ENCODE results near the gene BASP1. TPM values are rescaled to one million over a fixed set of nuclear protein-coding genes. Genes with fewer than 3 reads are reported as not detected.
"Not testable (repeated sequence)": the region's sequence is repeated elsewhere in the genome, so short reads cannot be mapped to it uniquely, and the experiment has no call there.

Gene BASP1
- total and polyA plus RNA-seq, 7 donors = 0.64 to 1.9 (median 1.1) TPM

- 71 to 74% (median 73%) methylated on average over 3 of the region's 3 CpGs for WGBS, 3 donors
- H3K4me3 ChIP-seq = no peak overlapping the region
- no peak for DNase-seq
- no peak for ATAC-seq
- no peaks in the 10 kb centered on the region for H3K4me1 ChIP-seq
- H3K9me3 ChIP-seq = no peaks in the 10 kb centered on the region
- intact Hi-C loops (cut with DNase I) = no loop called here
- TF ChIP-seq CTCF (IDR thresholded peaks at IDR 0.05) = no peak
- H3K36me3 ChIP-seq (ENCODE audit: insufficient read depth in 1 of 2, low read depth in 1 of 2) = no peaks in the 10 kb centered on the region
- no peak overlapping the region for H3K27ac ChIP-seq
- H3K27me3 ChIP-seq (ENCODE audit: insufficient read depth in 3 of 3, low read length in 2 of 3) = no peaks in the 10 kb centered on the region
These were observed 38.7 kb downstream of the BASP1 start for GRCh38 chr5:17256171-17256570.

- Histone ChIP-seq H3K9me3 (no peaks in the 10 kb centered on the region), H3K4me3 (no peak overlapping the region), H3K4me1 (no peaks in the 10 kb centered on the region), H3K27me3 (ENCODE audit: insufficient read depth in 3 of 3, low read length in 2 of 3) (no peaks in the 10 kb centered on the region), H3K36me3 (ENCODE audit: insufficient read depth in 1 of 2, low read depth in 1 of 2) (no peaks in the 10 kb centered on the region), H3K27ac (no peak overlapping the region)
- intact Hi-C loops (cut with DNase I) = no loop called here
- ATAC-seq (no peak), DNase-seq (no peak)
- TF ChIP-seq CTCF (IDR thresholded peaks at IDR 0.05) = no peak
These were observed 39.4 kb downstream of the BASP1 start for GRCh38 chr5:17256839-17257238.

GRCh38 chr5:17257705-17258273 lies 40.4 kb downstream of the BASP1 start:
- no peak for TF ChIP-seq CTCF (IDR thresholded peaks at IDR 0.05)
- Histone ChIP-seq H3K27me3 (ENCODE audit: insufficient read depth in 3 of 3, low read length in 2 of 3) (no peaks in the 10 kb centered on the region), H3K9me3 (no peaks in the 10 kb centered on the region), H3K4me1 (no peaks in the 10 kb centered on the region), H3K27ac (no peak overlapping the region), H3K4me3 (no peak overlapping the region), H3K36me3 (ENCODE audit: insufficient read depth in 1 of 2, low read depth in 1 of 2) (no peaks in the 10 kb centered on the region)
- ATAC-seq (no peak), DNase-seq (no peak)
- intact Hi-C loops (cut with DNase I) = no loop called here
- WGBS, 3 donors = 59 to 64% (median 61%) methylated on average over 5 of the region's 5 CpGs

GRCh38 chr5:17258431-17258830 lies 41.0 kb downstream of the BASP1 start:
- no peaks in the 10 kb centered on the region for H3K9me3 ChIP-seq
- intact Hi-C loops (cut with DNase I) = no loop called here
- DNase-seq (no peak), ATAC-seq (no peak)
- no peaks in the 10 kb centered on the region for H3K27me3 ChIP-seq (ENCODE audit: insufficient read depth in 3 of 3, low read length in 2 of 3)
- H3K4me3 ChIP-seq = no peak overlapping the region
- no peak for TF ChIP-seq CTCF (IDR thresholded peaks at IDR 0.05)
- H3K36me3 ChIP-seq (ENCODE audit: insufficient read depth in 1 of 2, low read depth in 1 of 2) = no peaks in the 10 kb centered on the region
- WGBS, 3 donors = 80 to 84% (median 82%) methylated on average over 2 of the region's 2 CpGs
- no peaks in the 10 kb centered on the region for H3K4me1 ChIP-seq
- no peak overlapping the region for H3K27ac ChIP-seq

GRCh38 chr5:17259012-17259411 lies 41.6 kb downstream of the BASP1 start:
- intact Hi-C loops (cut with DNase I); H3K9me3 ChIP-seq; H3K27ac ChIP-seq; H3K4me3 ChIP-seq; H3K27me3 ChIP-seq (ENCODE audit: insufficient read depth in 3 of 3, low read length in 2 of 3); ATAC-seq; H3K4me1 ChIP-seq; DNase-seq; H3K36me3 ChIP-seq (ENCODE audit: insufficient read depth in 1 of 2, low read depth in 1 of 2): not testable (repeated sequence)
- 80 to 83% (median 83%) methylated on average over 4 of the region's 4 CpGs for whole genome bisulfite sequencing, 3 donors
